ENCODE results near the gene AK1. TPM values are rescaled to one million over a fixed set of nuclear protein-coding genes. Genes with fewer than 3 reads are reported as not detected.
"Not testable (repeated sequence)": the region's sequence is repeated elsewhere in the genome, so short reads cannot be mapped to it uniquely, and the experiment has no call there.

AK1 gene
- total RNA-seq, 1 experiment from 2014 or later, result 31.6 TPM

GRCh38 chr9:127870153-127870491 is 7.4 kb downstream of the AK1 start:
- not testable (repeated sequence) for H3K4me1 ChIP-seq (ENCODE audit: insufficient read depth, low read length); H3K9ac ChIP-seq (ENCODE audit: extremely low read depth, insufficient read length, low read length); H2BK5ac ChIP-seq (ENCODE audit: insufficient read length, low read length); H4K20me1 ChIP-seq (ENCODE audit: control insufficient read depth, insufficient read depth, insufficient read length); H3K27ac Mint-ChIP-seq; H3K27me3 Mint-ChIP-seq (ENCODE audit: low read depth); H3T11ph ChIP-seq (ENCODE audit: low read length); H3K18ac ChIP-seq (ENCODE audit: insufficient read length, low read depth, low read length); H3K14ac ChIP-seq (ENCODE audit: insufficient read depth, low read length); H2AK5ac ChIP-seq (ENCODE audit: insufficient read length, low read length); H3K9me3 Mint-ChIP-seq; H3K56ac ChIP-seq (ENCODE audit: insufficient read length, low read depth, low read length); H2AFZ ChIP-seq (ENCODE audit: low read length); H2BK120ac ChIP-seq (ENCODE audit: low read depth, low read length, poor library complexity, severe bottlenecking); DNase-seq; H2BK12ac ChIP-seq (ENCODE audit: insufficient read length, low read depth, low read length); H3K79me2 ChIP-seq (ENCODE audit: insufficient read depth, low read length); H3K9me3 ChIP-seq (ENCODE audit: control insufficient read depth, low read depth, low read length); H3K27me3 ChIP-seq (ENCODE audit: insufficient read depth, low read length); H2BK20ac ChIP-seq (ENCODE audit: low read depth, low read length, poor library complexity, severe bottlenecking); H4K8ac ChIP-seq (replicated peaks; ENCODE audit: insufficient read length, low read depth, low read length); H3K4me2 ChIP-seq (ENCODE audit: insufficient read depth, insufficient read length, low read length); H3K23ac ChIP-seq (ENCODE audit: insufficient read length, low read depth, low read length); H3K4me3 Mint-ChIP-seq; H3K79me1 ChIP-seq (ENCODE audit: insufficient read depth, low read depth, low read length, poor library complexity, severe bottlenecking); H4K91ac ChIP-seq (ENCODE audit: insufficient read length, low read depth, low read length); H3K27ac ChIP-seq (ENCODE audit: insufficient read length, low read depth, low read length); H4K5ac ChIP-seq (ENCODE audit: insufficient read length, low read depth, low read length); H2BK15ac ChIP-seq (ENCODE audit: low read depth, low read length); H3K4ac ChIP-seq (ENCODE audit: low read depth, low read length); H3K23me2 ChIP-seq (ENCODE audit: insufficient read length, low read depth, low read length, poor library complexity, severe bottlenecking)
- WGBS (ENCODE audit: extremely low coverage, insufficient read length, low lambda C conversion rate), result no CpG with 5 or more reads among the region's 9 CpGs
- Mint-ChIP-seq H3K4me1 (peaks cover 4 to 15% of the 10 kb centered on the region in 2 experiments; a peak in 3 of 4 replicates), H3K36me3 (ENCODE audit: insufficient read depth in 1 of 3, low read depth in 3 of 3) (peaks cover 0 to 13% (median 0%) of the 10 kb centered on the region in 3 experiments; a peak in 3 of 7 replicates)
- TF ChIP-seq CTCF (conservative IDR thresholded peaks at IDR 0.05), result peak; percentile 22; the same call in 1 of the 3 replicates

Data from H9 (cell line).